ENCODE results near the gene CRB1.
"Not testable (repeated sequence)": the region's sequence is repeated elsewhere in the genome, so short reads cannot be mapped to it uniquely, and the experiment has no call there.

CRB1 gene

GRCh38 chr1:197402189-197402588 lies 134.1 kb downstream of the CRB1 start:
- no peak for DNase-seq

GRCh38 chr1:197404774-197405173 lies 136.7 kb downstream of the CRB1 start:
- not testable (repeated sequence) for DNase-seq

- DNase-seq = not testable (repeated sequence)
These were observed 137.6 kb downstream of the CRB1 start for GRCh38 chr1:197405614-197406013.

GRCh38 chr1:197413564-197413963 lies 145.5 kb downstream of the CRB1 start:
- DNase-seq = no peak

GRCh38 chr1:197415221-197415620 lies 147.2 kb downstream of the CRB1 start:
- DNase-seq = no peak

- DNase-seq = no peak
These were observed 150.6 kb downstream of the CRB1 start for GRCh38 chr1:197418693-197419092.

- DNase-seq = no peak
These were observed 154.9 kb downstream of the CRB1 start for GRCh38 chr1:197422993-197423392.

GRCh38 chr1:197424380-197424779 lies 156.3 kb downstream of the CRB1 start:
- no peak for DNase-seq

GRCh38 chr1:197429372-197429771 lies 161.3 kb downstream of the CRB1 start:
- DNase-seq = no peak

GRCh38 chr1:197435224-197435623 lies 167.2 kb downstream of the CRB1 start:
- DNase-seq = no peak

- no peak for DNase-seq
These were observed 169.5 kb downstream of the CRB1 start for GRCh38 chr1:197437601-197438000.

- DNase-seq = no peak
These were observed 170.1 kb downstream of the CRB1 start for GRCh38 chr1:197438010-197438790.

GRCh38 chr1:197439708-197440280 lies 171.7 kb downstream of the CRB1 start:
- DNase-seq = no peak

- DNase-seq = no peak
These were observed 172.7 kb downstream of the CRB1 start for GRCh38 chr1:197440715-197441114.

GRCh38 chr1:197441999-197442414 lies 174.0 kb downstream of the CRB1 start:
- DNase-seq = no peak

GRCh38 chr1:197444755-197445154 lies 176.7 kb downstream of the CRB1 start:
- no peak for DNase-seq

GRCh38 chr1:197448121-197448779 lies 180.2 kb downstream of the CRB1 start:
- no peak for DNase-seq

- DNase-seq = no peak
These were observed 183.3 kb downstream of the CRB1 start for GRCh38 chr1:197451381-197451780.

- no peak for DNase-seq
These were observed 185.5 kb downstream of the CRB1 start for GRCh38 chr1:197453376-197454058.

- DNase-seq = no peak
These were observed 194.5 kb downstream of the CRB1 start for GRCh38 chr1:197462539-197462938.

- no peak for DNase-seq
These were observed 195.1 kb downstream of the CRB1 start for GRCh38 chr1:197463142-197463541.

GRCh38 chr1:197464044-197464443 lies 196.0 kb downstream of the CRB1 start:
- DNase-seq = no peak

GRCh38 chr1:197465528-197466327 lies 197.7 kb downstream of the CRB1 start:
- DNase-seq = no peak
